RPMI8226 (cell line): Measurements from ENCODE around the gene CD207.
"Not testable (repeated sequence)": the region's sequence is repeated elsewhere in the genome, so short reads cannot be mapped to it uniquely, and the experiment has no call there.

Experiments
- DNase-seq: peaks from one replicate; pipeline ENCODE4 v3.0.0-alpha.2; 2015

The CD207 gene

GRCh38 chr2:70828914-70829824 is 6.4 kb downstream of the CD207 start:
- DNase-seq = peak; percentile 92

GRCh38 chr2:70828115-70828514 is 7.5 kb downstream of the CD207 start:
- DNase-seq = peak; percentile 92

GRCh38 chr2:70827388-70827787 is 8.2 kb downstream of the CD207 start:
- no peak for DNase-seq

GRCh38 chr2:70826696-70827350 is 8.8 kb downstream of the CD207 start:
- DNase-seq = no peak

DNA sequence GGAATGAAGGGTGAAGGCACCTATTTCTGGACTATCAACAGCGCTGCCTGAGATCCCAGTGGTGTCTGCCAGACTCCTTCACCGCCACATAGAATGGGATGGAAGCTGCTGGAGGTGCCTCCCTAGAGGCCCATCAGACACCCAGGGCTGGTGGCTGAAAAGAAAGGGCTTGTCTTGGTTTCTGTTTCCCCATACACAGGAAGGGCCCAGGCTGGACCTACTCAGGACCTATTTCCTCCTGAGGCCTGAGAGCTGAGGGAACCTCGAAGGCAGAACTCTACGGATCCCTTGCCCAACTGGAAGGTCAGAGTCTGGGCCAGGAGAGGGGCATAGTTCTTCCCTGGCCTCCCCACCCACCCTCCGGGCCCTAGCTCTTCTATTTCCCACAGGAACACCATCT is 12.4 kb downstream of the CD207 start:
- DNase-seq = no peak

DNA sequence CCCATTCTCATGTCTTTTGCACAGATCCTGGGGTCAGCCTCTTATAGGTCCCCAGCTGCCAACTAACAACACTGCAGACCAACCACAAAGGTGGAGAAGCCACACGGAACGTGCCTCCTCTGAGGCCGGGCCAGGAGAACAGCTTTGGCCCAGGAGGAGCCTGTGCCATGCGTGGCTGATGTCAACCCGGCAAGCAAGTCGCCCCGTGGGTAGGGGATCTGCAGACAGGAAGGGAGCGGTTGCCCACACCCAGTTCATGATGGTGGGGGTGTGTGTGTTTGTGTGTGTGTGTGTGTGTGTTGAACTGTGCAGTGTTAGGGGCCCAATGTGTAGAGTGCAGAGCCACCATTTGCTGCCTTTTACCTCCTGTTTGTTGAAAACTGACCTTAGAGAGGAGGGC is 12.8 kb downstream of the CD207 start:
- DNase-seq = no peak

- DNase-seq = no peak
Measured at GRCh38 chr2:70820499-70820898, 15.1 kb downstream of the CD207 start, which contains the start of gene CLEC4F. Gene CLEC4F, minus strand, starts transcription at chr2:70820599. Its CDS starts 76 bp downstream, at chr2:70820523.

GRCh38 chr2:70817284-70817954 is 18.2 kb downstream of the CD207 start:
- no peak for DNase-seq

DNA sequence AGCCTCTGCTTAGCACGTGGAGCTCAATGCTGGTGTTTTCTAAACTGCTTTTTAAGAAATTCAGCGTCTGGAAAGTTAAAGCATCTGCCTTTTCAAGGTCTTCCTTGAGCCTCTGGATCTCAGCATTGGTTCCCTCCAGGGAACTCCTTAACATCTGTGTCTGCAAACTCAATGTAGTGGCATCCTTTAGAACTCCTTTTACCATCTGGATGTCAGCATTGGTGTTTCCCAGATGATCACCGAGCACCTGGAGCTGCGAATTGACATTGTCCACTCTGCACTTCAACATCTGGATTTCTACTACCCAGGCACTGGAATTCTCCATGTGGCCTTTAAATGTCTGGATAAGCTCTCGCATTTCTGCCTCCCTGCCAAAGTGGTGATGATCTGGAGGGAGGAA is 18.9 kb downstream of the CD207 start:
- DNase-seq = no peak

GRCh38 chr2:70808983-70809958 is 26.3 kb downstream of the CD207 start:
- no peak for DNase-seq

DNA sequence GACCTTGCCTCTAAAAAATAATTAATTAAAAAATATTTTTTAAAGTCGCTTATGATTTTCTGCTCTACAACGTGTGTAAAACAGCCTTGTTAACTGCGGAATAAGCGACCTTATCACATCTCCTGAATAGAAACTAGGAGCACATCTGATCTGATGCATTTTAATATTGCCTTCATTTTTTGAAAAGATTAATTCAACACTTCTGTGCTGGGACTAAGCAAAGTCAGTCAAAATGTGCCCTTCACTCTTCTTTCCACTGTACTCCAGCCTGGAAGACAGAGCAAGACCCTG is 27.8 kb downstream of the CD207 start:
- no peak for DNase-seq

DNA sequence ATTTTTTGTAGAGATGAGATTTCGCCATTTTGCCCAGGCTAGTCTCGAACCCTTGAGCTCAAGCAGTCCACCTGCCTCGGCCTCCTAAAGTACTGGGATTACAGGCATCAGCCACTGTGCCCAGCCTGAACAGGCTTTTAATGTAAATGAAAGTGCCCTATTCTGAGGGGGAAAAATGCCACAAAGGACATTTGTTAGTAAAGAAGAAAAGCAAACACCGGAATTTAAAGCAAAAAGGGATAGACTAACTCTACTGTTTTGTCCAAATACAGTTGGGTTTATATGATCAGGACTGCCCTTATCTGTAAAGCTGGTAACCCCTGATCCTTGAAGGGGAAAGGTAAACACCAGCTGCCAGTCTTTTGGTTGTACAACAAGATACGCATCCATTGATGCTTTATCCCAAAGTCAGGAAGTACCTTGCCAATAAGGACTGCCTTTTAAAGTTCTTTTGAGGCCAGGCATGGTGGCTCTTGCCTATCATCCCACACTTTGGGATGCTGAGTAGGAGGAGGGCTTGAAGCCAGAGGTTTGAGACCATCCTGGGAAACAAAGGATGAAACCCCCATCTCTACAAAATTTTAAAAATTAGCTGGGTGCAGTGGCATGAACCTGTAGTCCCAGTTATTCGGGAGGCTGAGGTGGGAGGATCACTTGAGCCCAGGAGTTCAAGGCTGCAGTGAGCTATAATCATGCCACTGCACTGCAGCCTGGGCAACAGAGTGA is 28.4 kb downstream of the CD207 start:
- no peak for DNase-seq

- DNase-seq = no peak
Measured at GRCh38 chr2:70806620-70807019, 29.0 kb downstream of the CD207 start.

GRCh38 chr2:70806013-70806412 is 29.6 kb downstream of the CD207 start:
- DNase-seq = no peak

- DNase-seq = no peak
Measured at GRCh38 chr2:70801607-70802263, 33.9 kb downstream of the CD207 start.

DNA sequence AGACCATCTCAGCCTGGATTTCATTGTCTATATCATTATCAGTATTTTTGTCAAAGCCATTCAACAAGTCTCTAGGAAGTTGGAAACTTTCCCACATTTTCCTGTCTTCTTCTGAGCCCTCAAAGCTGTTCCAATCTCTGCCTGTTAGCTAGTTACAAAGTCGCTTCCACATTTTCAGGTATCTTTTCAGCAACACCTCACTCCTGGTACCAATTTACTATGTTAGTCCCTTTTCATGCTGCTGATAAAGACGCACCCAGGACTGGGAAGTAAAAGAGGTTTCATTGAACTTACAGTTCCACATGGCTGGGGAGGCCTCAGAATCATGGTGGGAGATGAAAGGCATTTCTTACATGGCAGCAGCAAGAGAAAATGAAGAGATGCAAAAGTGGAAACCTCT is 35.9 kb downstream of the CD207 start:
- no peak for DNase-seq

DNA sequence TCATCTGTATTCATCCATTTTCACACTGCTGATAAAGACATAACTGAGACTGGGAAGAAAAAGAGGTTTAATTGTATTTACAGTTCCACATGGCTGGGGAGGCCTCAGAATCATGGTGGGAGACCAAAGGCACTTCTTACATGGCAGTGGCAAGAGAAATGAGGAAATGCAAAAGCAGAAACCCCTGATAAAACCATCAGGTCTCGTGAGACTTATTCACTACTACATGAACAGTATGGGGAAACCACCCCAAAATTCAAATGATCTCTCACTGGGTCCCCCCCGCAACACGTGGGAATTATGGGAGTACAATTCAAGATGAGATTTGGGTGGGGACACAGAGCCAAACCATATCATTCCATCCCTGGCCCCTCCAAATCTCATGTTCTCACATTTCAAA is 37.6 kb downstream of the CD207 start:
- not testable (repeated sequence) for DNase-seq

- DNase-seq = no peak
Measured at GRCh38 chr2:70797506-70797905, 38.1 kb downstream of the CD207 start.

- no peak for DNase-seq
Measured at GRCh38 chr2:70796262-70796661, 39.4 kb downstream of the CD207 start.

GRCh38 chr2:70795164-70795995 is 40.2 kb downstream of the CD207 start:
- no peak for DNase-seq
